ENCODE measurements around the gene TIMP3.

The TIMP3 gene

DNA sequence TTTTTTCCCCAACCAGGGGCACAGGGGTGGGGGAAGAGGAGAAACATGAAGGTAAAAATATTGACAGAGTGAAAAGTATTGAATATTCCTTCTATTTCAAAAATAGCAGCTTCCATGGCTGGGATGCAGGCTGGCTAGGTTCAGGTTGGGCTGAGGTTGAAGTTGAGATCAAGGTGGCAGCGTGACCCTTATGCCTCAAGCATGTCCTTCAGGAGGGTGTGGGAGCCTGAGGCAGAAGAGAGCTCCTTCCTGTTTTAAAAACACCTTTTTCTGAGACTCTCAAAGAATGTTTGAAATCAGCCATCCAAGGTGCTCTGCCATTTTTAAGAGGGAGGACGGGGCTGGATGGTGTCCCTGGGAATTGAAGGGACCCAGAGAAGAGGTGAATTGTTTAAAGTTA, 29.5 kb downstream of the TIMP3 start:
- no peak for DNase-seq

DNA sequence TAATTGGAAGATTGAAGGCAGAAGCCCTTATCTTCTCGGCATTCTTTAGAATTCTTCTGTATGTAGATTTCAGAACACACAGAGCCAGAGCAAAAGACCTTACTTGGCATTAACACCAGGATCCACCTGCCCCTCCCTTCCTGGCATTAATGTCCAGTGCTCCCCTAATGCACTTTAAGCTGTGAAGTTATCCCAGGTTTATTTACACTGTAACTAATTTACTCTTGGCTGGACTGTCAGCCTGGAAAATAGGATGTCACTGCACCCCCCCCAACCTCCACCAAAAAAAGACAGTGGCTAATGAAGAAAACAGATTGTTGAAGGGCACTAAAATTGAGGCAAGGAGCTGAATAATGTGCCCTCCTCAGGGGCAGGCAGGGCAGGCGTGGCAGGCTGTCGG, 30.1 kb downstream of the TIMP3 start:
- no peak for DNase-seq

DNA sequence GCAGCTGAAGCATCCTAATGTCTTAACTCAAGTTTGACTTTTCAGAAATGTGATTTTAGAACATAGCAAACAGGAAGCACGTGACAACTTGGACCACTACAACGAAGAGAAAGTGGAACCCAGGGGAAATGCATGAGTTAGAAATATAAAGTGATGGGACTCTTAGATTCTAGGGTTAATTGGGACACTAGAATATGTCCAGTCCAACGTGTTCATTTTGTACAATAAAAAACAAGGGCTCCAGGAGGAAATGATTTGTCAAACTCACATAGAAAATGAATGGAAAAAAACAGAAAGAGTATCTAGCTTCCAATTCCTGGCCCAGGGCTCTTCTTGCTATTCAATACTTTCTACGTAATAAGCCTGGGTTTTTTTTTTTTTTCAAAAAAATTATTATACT, 30.7 kb downstream of the TIMP3 start:
- no peak for DNase-seq

DNA sequence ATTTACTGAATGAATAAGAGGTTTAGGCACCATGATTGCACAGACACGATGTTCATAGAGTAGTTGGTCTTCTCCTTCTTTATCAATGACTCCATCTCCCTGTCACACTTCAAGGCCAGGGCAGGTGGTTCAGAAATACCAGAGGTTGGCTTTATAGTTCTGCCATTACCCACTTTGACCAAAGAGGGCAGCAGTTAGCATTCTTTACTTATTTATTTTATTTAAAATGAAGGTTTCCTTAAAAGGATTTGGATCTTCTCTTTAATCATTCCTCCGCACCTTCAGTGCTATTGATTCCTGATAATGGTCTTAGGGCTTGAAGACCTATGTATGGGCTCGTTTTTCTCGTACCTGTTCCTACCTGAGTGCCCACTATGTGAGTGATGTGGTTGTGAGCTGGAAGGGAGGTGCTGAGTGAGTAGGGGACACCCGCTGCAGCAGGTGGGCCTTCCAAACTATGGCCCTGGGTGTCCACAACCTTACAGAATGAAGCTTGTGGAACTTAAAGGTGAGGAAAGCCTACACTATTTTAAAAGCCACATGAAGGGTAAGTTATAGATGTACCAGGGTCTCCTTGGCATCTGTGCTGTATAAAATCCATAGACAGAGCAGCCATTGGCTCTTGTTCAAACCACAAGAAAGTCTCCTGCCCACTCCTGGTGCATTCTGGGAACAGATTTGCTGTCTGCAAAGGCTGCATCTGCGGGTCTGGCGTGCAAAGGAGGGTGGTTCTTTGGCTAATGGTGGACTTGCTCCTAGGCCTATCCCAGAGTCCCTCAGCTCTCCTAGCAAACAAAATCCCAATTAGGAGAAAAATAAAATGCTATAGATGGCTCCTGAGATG, 35.0 kb downstream of the TIMP3 start:
- no peak for DNase-seq

DNA sequence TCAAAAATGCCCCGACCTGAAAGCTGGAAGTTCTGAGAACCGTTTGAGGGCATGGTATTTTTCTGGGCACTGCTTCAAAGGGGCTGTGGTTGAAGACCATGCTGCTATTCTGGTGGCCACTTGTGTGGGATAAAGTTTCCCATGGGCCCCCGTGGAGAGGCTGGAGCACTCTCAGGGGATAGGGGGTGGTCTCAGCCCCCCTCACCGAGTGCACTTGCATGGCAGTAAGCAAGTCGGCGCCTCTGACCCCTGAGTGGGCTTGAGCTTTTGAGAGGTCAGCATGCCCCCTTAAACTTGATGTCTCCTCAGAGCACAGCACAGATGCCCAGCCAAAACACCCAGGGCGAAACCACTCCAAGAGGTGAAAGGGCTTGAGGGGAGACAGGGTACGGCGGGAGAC, 35.6 kb downstream of the TIMP3 start:
- DNase-seq = no peak

DNA sequence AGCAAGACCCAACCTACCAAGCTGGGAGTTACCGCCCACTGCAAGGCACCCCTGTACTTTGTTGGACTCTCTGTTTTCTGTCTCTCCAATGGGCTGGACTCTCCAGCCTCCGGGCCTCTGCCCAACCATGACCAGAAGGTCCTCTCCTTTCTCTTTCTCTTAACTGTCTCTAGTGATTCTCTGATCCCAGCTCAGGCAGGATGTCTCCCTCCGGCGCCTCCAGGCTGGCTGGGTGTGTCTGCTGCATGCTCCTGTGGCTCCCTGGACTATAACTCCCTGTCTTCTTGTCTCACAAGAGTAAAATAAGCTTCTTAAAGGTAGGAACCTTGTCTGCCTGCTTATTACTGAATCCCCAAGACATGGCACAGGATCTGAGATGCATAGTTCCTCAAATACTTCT, 36.3 kb downstream of the TIMP3 start:
- DNase-seq = no peak

DNA sequence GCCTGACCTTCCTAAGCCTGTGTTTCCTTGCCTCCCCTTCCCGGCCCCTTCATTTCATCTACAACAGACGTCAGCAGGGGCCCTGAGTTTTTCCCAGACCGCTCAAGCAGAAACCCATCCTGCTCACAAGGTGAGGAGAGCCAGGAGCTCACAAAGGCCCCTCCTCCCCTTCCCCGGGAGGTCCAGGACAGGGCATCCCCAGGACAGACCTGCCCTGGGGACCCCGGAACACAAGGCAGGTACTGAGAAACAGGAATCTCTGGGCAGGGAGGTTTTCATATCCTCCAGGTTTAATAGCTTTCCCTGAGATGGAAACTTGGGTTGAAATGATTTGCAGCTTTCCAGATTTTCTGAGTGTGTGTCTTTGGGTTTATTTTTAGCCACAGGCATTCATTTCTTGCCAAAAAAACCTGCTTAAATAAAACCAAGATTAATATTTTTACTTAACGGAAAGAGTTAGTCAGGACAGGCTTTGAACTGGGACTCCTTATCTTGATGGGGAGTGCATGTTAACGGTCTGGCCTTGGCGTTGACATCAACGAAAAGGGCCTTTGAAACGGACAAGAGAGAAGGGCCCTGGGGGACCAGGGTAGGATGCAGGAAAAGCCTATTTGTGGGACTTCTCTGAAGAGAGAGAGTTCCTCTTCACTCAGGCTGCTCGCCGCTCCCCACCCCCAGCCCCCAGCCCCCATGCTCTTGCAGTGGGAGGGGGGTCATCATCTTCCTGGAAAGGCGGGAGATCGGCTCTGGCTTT, 38.5 kb downstream of the TIMP3 start:
- DNase-seq = no peak

DNA sequence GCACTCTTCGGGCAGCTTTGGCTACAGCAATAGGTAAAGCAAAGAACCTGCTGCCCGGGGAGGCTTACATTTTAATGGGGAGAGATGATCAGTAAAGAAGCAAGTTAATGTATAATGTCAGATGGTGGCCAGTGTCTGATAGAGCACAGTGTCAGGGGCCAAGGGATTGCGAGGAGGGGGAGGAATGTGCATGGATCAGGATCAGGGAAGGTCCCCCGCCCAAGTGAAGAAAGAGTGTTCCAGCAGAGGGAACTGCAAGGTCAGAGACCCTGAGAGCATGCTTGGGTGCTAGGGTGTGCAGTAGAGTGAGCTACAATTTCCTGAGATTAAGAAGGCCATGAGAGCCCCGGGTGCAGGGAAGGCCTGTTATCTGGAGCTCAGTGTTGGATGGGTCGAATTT, 39.7 kb downstream of the TIMP3 start:
- DNase-seq = no peak

DNA sequence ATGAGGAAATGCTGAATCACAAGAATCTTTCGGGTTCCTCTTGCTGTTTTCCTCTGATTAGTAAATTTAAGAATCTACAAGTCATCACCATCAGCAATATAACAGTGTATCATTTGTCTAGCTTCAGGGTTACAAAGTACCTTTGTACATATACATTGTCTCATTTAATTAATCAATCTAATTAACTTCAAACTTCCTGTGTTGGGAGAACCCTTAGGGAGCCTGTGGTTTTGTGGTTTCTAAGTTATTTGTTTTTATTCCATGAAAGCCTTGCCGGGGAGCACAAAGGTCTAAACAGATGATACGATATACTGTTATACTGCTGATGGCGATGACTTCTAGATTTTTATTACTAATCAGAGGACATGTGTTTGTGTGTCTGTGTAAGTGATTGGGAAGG, 41.0 kb downstream of the TIMP3 start:
- DNase-seq = no peak

DNA sequence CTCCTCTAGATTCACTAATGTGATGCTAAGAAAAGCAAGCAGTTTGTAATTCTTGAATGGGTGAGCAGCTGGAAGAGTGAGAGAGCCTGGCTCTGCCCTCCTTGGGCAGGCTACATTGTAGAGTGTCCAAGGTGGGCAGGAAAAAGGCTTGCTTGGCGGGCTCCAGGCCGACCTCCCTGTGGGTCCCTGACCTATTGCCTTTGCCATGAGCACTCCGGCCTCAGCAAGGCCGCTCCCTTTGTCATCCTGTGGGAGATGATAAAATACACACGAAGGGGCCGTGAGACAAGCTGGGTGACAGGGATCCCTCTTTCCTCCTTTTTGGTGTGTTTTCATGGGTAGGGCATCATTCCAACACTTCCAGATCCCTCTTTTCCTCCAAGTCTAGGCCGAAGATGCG, 41.8 kb downstream of the TIMP3 start:
- no peak for DNase-seq

DNA sequence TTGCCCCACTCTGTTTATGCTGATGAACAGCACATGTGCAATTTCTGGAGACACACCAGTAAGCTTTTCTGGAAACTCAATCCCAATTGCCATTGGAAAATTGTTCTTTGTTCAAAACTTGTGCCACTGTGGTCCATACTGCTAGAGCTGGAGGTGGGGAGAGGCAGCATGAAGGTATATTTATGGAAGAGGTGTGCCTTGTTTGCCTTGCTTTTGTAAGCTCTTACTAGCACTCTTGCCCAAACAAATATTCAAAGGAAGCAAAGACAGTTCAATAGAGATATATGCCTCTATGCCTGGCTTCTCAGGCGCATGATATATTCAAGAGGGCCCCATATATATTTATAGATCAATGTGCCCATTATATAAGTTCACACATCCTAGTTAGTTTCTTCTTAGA, 42.7 kb downstream of the TIMP3 start:
- no peak for DNase-seq

DNA sequence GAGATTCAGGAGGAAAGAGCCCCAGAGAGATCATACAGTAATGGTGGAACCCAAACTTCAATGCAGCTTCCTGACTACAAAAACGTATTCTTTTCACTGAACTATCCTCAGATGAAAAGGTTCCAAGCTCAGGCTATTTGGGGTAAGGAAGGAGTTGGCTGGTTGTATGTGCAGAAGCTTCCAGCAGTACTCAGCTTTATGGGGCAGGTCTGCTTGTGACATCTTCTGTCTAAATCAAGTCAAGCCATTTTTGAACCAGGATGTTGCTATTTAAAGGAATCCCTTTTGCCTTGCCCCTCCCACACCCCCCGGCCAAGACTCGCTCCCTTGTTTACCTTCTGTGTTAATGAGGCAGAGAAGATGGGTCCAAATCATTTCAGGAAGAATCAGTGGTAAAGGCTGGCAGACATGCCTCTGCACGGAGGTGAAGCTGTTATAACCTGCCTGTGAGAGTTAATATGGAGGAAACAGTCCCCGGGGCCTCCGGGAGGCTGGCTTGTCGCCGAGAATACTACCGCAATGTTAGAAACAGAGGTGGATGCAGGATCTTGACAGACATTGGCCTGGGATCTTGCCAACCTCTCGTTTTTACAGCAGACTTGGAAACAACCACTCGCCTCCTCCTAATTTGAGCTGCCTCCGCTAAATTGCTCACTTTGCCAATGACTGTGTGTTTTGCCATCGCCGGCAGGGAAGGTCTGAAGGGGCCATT, 45.4 kb downstream of the TIMP3 start:
- DNase-seq = no peak

DNA sequence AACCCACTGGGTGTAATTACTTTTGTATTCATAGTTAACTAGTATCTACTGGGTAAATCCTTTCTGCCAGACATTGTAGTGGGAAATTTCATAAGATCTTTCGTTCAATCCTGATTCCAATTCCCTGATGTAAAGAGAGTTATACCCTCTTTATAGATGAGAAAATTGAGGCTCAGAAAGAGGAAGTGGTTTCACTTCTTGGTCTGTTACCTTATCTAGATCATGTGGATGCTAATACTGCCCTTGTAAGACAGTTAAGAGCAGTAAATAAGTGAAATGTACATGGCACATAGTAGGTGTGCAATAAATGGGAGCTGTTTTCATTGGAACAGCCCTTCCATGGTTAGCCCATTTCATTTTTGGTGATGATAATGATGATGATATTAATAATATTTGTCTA, 46.7 kb downstream of the TIMP3 start:
- no peak for DNase-seq

DNA sequence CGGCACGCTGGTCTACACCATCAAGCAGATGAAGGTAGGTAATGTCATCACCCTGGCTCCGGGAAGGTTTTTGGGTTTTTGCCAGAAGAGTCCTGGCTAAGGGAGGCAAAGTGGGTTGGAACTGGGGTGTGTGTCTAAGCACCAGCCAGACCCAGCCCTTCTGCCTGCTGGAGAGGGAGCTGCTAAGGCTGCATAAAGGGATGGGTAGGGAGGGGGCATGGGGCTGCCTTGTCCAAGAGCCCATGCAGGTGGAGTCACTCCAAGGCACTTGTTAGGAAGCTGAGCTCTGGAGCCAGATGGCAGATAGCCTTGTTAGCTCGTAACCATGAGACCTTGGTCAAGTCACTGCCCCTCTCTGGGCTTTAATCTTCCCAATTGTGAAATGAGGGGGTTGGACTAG, 48.0 kb downstream of the TIMP3 start:
- no peak for DNase-seq

DNA sequence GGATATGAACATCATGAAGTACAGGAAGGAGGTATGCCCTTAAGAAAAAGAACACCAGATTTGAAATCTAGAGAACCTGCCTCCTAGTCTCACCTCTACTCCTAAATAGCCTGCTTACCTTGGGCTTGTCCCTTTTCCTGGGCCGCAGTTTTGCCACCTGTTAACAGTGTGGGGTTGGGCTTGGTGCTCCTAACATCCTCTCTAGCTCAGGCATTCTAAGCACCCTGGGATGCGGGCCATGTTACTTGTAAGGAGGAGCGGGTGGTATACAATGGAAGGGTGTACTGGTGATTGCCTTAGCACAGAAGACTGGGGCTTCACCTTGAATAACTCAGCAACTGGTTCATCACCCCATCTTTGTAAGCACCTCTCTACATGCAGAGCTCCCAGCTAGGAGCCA, 48.7 kb downstream of the TIMP3 start:
- no peak for DNase-seq

DNA sequence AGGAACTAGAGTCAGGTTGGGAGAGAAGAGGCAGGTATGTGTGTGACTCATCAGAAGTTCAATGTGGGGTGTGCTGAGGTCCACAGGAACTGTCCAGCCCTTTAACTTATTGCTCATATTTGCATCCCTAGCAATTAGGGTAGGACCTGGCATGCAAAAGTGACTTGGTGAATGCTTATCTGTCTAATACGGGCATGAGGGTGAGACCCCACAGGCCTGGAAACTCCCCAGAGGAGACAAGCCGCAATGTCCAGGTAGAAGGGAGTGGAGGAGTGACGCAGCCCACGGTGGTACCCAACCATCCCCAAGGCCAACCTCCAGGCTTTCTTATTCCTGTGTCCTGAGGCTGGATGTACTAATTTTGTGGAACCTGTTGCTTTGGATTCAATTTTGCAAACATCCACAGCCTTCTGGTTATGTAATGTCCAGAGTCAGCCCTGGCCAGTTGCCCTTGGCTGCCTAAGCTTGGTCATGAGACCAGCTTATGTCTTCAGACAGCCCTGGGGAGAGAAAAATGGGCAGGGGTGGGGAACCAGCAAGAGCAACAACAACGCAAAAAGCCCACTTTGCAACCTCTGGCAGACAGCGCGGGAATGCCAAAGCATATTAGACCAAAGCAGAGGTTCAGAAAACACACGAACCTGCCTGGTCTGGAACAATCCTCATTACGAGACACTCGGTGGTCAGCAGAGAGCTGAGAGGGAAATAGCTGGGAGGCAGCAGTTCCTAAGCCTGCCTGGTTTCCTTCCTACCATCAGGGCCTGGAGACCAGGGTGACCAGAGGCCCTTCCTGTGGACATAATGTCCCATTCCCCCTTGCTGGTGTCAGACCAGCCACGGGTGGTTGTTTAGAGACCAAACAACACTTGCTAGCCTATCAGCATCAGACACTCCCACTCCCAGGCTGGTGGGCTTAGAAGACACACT, 49.3 kb downstream of the TIMP3 start:
- DNase-seq = no peak

DNA sequence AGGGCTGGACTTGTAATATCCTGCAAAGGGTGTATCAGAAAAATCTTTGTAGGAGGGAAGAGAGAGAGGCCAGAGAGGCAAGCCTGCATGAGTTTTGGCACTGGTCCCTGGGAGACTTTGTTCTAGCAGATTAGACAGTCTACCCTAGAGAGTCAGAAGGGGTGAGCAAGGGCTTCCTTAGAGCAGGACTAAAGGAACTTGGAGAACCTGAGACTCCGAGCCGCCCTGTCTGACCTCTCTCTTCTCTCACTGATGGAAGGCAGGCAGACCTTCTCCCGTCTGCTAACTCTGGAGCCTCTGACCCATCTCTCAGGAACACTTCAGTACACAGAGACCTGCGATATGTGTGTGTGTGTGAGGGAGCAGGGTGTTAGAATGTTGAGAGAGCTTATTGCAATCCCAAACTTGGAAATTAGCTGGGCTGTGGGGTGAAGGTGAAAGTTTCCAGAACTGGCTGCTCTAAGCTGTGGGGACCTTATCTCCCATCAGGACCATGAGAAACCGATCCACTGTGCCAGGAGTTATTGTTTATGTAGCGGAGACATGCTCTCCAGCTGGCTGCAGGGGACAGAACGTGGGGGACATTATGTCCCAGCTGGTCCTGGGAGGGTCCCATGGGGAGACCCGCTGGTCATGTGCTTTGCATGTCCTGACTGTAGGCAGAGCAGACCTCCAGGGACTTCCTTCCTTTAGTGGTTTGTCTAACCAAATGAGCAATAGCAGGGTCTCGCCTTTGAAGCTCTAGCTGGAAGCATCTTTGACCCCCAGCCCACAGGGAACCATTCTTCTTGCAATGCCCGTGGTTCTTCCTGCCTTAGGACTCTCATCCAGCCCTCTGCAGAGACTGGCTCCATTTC, 51.1 kb downstream of the TIMP3 start:
- no peak for DNase-seq

DNA sequence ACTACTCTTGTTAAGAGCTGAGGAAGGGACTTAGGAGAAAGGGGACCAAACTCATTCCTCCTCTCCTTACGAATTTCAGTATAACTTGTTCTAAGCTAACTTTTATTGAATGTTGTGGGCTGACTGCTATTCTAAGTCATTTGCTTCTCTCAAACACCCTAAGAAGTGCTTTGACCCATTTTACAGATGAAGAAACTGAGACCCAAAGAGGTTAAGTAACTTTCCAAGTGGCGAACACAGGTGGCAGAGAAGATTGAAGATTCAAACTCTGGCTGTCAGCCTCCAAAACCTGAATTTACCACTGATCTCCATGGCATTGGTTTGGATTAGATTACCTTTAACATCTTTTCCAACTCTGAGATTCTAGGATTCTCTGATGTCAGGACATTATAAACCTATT, 52.2 kb downstream of the TIMP3 start:
- DNase-seq = no peak

DNA sequence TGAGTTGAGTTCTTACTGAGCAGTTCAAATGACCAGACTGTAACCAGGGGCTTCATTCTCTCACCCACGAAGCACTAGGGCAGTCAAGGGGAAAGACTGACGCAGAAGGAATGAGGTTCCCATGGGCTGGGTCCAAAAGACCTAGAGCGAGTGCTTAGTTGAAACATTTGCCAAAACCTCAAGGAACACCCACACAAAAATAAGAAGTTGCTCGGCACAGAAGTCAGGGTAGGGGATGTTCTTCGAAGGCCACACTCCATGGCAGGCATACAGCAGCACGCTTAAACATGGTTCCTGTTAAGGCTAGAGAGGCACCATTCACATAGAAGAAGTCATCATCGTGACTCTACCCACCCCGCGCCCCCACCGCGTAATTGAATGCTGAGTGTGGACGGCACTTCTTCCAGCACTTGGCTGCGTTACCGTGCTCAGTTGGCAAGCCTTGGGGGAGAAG, 52.9 kb downstream of the TIMP3 start:
- no peak for DNase-seq

DNA sequence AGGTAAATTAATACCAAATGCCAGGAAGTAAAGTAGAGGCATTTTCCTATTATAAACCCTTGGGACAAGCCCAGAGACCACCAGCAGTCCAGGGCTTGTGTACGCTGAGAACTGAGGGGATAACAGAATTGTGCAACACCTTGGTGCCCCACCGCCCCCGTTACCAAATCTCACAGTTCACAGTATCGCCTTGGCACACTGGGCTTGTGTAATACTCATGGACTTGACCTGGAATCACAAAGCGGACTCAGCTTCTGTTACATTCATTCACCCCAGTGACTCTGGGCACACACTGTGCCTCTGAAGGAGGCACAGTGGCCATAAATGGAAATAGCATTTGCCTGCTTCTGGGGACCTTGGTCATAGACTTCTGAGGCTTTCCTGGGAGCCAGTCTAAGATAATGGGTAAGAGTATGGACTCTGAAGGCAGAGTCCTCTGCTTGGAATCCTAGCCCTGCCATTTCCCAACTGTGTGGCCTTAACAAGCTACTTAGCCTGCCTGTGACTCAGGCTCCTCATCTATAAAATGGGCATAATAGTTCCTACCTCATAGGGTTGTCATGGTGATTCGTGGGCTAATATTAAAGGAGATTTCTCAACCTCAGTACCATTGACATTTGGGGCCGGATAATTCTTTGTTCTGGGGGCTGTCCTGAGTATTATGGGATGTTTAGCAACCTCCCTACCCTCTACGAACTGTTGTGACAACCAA, 53.7 kb downstream of the TIMP3 start:
- DNase-seq = no peak

DNA sequence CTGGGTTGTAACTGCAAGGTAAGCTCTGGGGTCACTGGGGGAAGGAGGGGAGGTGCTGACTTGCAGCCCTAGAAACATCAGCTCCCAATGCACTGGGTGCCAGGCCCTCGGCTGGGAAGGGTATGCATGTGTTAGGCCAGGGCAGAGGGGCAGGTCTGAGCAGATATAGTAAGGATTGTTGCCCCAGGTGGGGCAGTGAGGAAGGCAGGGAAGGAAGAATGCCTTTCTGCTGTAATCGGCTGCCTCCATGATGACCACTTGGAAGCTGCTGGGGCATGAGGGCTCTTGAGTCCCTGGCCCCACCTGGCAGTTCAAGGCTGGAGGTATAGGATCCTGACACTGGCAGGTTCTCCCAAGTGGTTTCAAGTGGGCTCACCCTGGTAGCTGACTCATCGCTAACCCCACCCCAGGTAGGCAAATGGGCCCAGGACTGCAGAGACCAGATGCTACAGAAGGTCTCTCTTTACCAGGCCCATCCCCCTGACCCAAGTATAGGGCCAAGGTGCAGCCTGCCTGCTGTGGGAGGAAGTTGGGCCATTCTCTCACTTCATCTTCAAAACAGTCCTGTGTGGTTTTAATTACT, 56.7 kb downstream of the TIMP3 start:
- no peak for DNase-seq

Data from NCI-H748 treated with DMSO at 0.1 percent for 48 hours (cell line).